GM23338 (cell line): ENCODE measurements around the gene PCDHGA7. TPM values are rescaled to one million over a fixed set of nuclear protein-coding genes. Genes with fewer than 3 reads are reported as not detected.
"Not testable (repeated sequence)": the region's sequence is repeated elsewhere in the genome, so short reads cannot be mapped to it uniquely, and the experiment has no call there.

Experiments
- ATAC-seq: fragments of 200-7000 bp; cut with Tn5 transposase; 3 replicates; pipeline ENCODE4 v1.9.1; 2020
- DNase-seq: peaks from one replicate; pipeline ENCODE4 v3.0.0-alpha.2; 2015; ENCODE audit warnings: low spot score
- H2AFZ ChIP-seq: fragments of 200-600 bp; sonication (generic); 2 replicates; pipeline ENCODE4 v1.8.0; 2016; ENCODE audit warnings: antibody characterized with exemption, mild to moderate bottlenecking, moderate library complexity
- H3F3A ChIP-seq: fragments of 200-600 bp; sonication (generic); replicated peaks from 2 replicates; pipeline ENCODE4 v1.8.0; 2017; ENCODE audit warnings: antibody characterized with exemption, mixed run types, low read depth
- H3K27ac ChIP-seq: fragments of 200-600 bp; sonication (generic); 2 replicates; pipeline ENCODE4 v1.6.1; 2016; ENCODE audit warnings: low read depth
- H3K27me3 ChIP-seq: fragments of 200-600 bp; sonication (generic); 2 replicates; pipeline ENCODE4 v1.8.0; 2016; ENCODE audit warnings: mild to moderate bottlenecking, mixed run types, moderate library complexity; ENCODE audit not compliant: insufficient read depth
- H3K36me3 ChIP-seq: fragments of 200-600 bp; sonication (generic); 2 replicates; pipeline ENCODE4 v1.8.0; 2016; ENCODE audit warnings: mild to moderate bottlenecking; ENCODE audit not compliant: insufficient read depth
- H3K4me1 ChIP-seq: fragments of 200-600 bp; sonication (generic); 2 replicates; pipeline ENCODE4 v1.8.0; 2016; ENCODE audit warnings: mild to moderate bottlenecking, moderate library complexity; ENCODE audit not compliant: insufficient read depth
- H3K4me2 ChIP-seq: fragments of 200-600 bp; sonication (generic); 2 replicates; pipeline ENCODE4 v1.7.1; 2017; ENCODE audit warnings: mixed run types
- H3K4me3 ChIP-seq: fragments of 200-600 bp; sonication (generic); 2 replicates; pipeline ENCODE4 v1.6.1; 2016; ENCODE audit warnings: mixed run types
- H3K79me2 ChIP-seq: fragments of 200-600 bp; sonication (generic); replicated peaks from 2 replicates; pipeline ENCODE4 v1.8.0; 2017; ENCODE audit warnings: mild to moderate bottlenecking; ENCODE audit not compliant: insufficient read depth
- H3K9me2 ChIP-seq: fragments of 200-600 bp; sonication (generic); 2 replicates; pipeline ENCODE4 v1.8.0; 2017; ENCODE audit not compliant: insufficient read depth
- H4K20me1 ChIP-seq: fragments of 200-600 bp; sonication (generic); replicated peaks from 2 replicates; pipeline ENCODE4 v1.8.0; 2017; ENCODE audit warnings: mild to moderate bottlenecking; ENCODE audit not compliant: insufficient read depth
- H3K27ac Mint-ChIP-seq: 2 replicates; pipeline ENCODE4 v1.8.0; 2020; ENCODE audit warnings: inconsistent platforms, mild to moderate bottlenecking, moderate library complexity, mixed read lengths
- H3K27me3 Mint-ChIP-seq: 3 replicates; pipeline ENCODE4 v1.8.0; 2022; ENCODE audit warnings: low read depth, mild to moderate bottlenecking, moderate library complexity, mixed read lengths, inconsistent platforms; ENCODE audit not compliant: insufficient read depth, poor library complexity
- H3K36me3 Mint-ChIP-seq: 3 replicates; pipeline ENCODE4 v1.8.0; 2021; ENCODE audit warnings: low read depth, mild to moderate bottlenecking, inconsistent platforms, moderate library complexity, mixed read lengths
- H3K4me1 Mint-ChIP-seq: 3 replicates; pipeline ENCODE4 v1.8.0; 2020; ENCODE audit warnings: mild to moderate bottlenecking, inconsistent platforms, mixed read lengths
- H3K4me3 Mint-ChIP-seq: 3 replicates; pipeline ENCODE4 v1.8.0; 2021; ENCODE audit warnings: moderate library complexity, mild to moderate bottlenecking, inconsistent platforms, mixed read lengths
- H3K9me3 Mint-ChIP-seq: 3 replicates; pipeline ENCODE4 v1.8.0; 2020; ENCODE audit warnings: moderate library complexity, mild to moderate bottlenecking, inconsistent platforms, mixed read lengths
- CREB1 ChIP-seq: fragments of 250-450 bp; sonication (Bioruptor Pico); IDR thresholded peaks from 2 replicates; pipeline ENCODE4 v1.5.0; 2020; ENCODE audit warnings: low read depth, mild to moderate bottlenecking, moderate library complexity
- CTCF ChIP-seq, 2 experiments: fragments of 200-600 bp in 1 of 2; sonication (generic) in 1 of 2; conservative IDR thresholded peaks; 2 replicates each; pipeline versions ENCODE4 v1.5.1 to v1.6.1; 2016 to 2017; ENCODE audit warnings: antibody characterized with exemption in 2 of 2, low read depth in 2 of 2, mild to moderate bottlenecking in 2 of 2, moderate library complexity in 1 of 2
- EZH2phosphoT487 ChIP-seq: fragments of 200-600 bp; sonication (generic); IDR thresholded peaks from one replicate; pipeline ENCODE4 v1.8.1; 2018; ENCODE audit warnings: antibody characterized with exemption; ENCODE audit not compliant: unreplicated experiment
- JUNB ChIP-seq: IDR thresholded peaks from one replicate; pipeline ENCODE4 v1.6.1; 2016; ENCODE audit warnings: antibody characterized with exemption; ENCODE audit not compliant: unreplicated experiment
- REST ChIP-seq: IDR thresholded peaks from one replicate; pipeline ENCODE4 v1.6.1; 2018; ENCODE audit warnings: antibody characterized with exemption; ENCODE audit not compliant: unreplicated experiment
- STAT1 ChIP-seq: IDR thresholded peaks from one replicate; pipeline ENCODE4 v1.6.1; 2016; ENCODE audit warnings: antibody characterized with exemption; ENCODE audit not compliant: unreplicated experiment
- ZNF114 ChIP-seq: fragments of 250-450 bp; sonication (Bioruptor Pico); IDR thresholded peaks from 2 replicates; pipeline ENCODE4 v1.5.0; 2020; ENCODE audit warnings: mild to moderate bottlenecking, moderate library complexity
- ZNF331 ChIP-seq: fragments of 250-450 bp; sonication (Bioruptor Pico); IDR thresholded peaks from 2 replicates; pipeline ENCODE4 v1.5.0; 2020; ENCODE audit warnings: low read depth, mild to moderate bottlenecking, moderate library complexity
- polyA plus RNA-seq: library from polyadenylated mRNA; unstranded; fragments of >200 nt; fragmentation: Nextera tagmentation; extraction: Ambion mirVana; gene quantifications from 2 replicates; pipeline ENCODE4 v1.2.1, GENCODE V29; 2016
- total RNA-seq: library from RNA; depleted of rRNA; stranded (reverse); fragments of >200 nt; shearing (Covaris generic); gene quantifications from 2 replicates; pipeline ENCODE4 v1.2.3, GENCODE V29; 2014

Gene PCDHGA7
- total and polyA plus RNA-seq, 2 experiments from 2014 or later: 0.44 to 4.4 TPM

GRCh38 chr5:141393267-141393666 is 10.7 kb downstream of the PCDHGA7 start (continued):
- no peak for TF ChIP-seq CTCF (conservative IDR thresholded peaks at IDR 0.05; ENCODE audit: low read depth in 2 of 2)
- TF ChIP-seq ZNF114: no peak
- no peak for TF ChIP-seq EZH2phosphoT487
- no peak for TF ChIP-seq CREB1 (CRISPR knock-in tag)
- TF ChIP-seq REST: no peak
- no peak for TF ChIP-seq STAT1
- TF ChIP-seq ZNF331: no peak
- TF ChIP-seq JUNB: no peak

GRCh38 chr5:141394401-141395187 is 12.1 kb downstream of the PCDHGA7 start:
- not testable (repeated sequence) for H3K4me3 ChIP-seq, DNase-seq, H3K4me1 Mint-ChIP-seq, H4K20me1 ChIP-seq, H3K4me3 Mint-ChIP-seq, H3K4me1 ChIP-seq, ATAC-seq, H3F3A ChIP-seq, H3K79me2 ChIP-seq, H3K27ac Mint-ChIP-seq, H3K27me3 ChIP-seq, H3K27ac ChIP-seq, H3K4me2 ChIP-seq, H3K9me2 ChIP-seq, H2AFZ ChIP-seq
- H3K36me3 ChIP-seq: peaks cover 12% of the 10 kb centered on the region; the same call in 1 of the 2 replicates
- Mint-ChIP-seq H3K9me3 (peaks cover 87% of the 10 kb centered on the region), H3K36me3 (peaks cover 81% of the 10 kb centered on the region), H3K27me3 (peaks cover 11% of the 10 kb centered on the region)
